GM21381 (cell line): ENCODE results near the gene TGFBRAP1.

Source experiments
- ATAC-seq: cut with Tn5 transposase; IDR thresholded peaks from one replicate; pipeline ENCODE4 v1.9.1; 2021; ENCODE audit warnings: mild to moderate bottlenecking, moderate library complexity; ENCODE audit not compliant: unreplicated experiment

The TGFBRAP1 gene, protein sequence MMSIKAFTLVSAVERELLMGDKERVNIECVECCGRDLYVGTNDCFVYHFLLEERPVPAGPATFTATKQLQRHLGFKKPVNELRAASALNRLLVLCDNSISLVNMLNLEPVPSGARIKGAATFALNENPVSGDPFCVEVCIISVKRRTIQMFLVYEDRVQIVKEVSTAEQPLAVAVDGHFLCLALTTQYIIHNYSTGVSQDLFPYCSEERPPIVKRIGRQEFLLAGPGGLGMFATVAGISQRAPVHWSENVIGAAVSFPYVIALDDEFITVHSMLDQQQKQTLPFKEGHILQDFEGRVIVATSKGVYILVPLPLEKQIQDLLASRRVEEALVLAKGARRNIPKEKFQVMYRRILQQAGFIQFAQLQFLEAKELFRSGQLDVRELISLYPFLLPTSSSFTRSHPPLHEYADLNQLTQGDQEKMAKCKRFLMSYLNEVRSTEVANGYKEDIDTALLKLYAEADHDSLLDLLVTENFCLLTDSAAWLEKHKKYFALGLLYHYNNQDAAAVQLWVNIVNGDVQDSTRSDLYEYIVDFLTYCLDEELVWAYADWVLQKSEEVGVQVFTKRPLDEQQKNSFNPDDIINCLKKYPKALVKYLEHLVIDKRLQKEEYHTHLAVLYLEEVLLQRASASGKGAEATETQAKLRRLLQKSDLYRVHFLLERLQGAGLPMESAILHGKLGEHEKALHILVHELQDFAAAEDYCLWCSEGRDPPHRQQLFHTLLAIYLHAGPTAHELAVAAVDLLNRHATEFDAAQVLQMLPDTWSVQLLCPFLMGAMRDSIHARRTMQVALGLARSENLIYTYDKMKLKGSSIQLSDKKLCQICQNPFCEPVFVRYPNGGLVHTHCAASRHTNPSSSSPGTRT

DNA sequence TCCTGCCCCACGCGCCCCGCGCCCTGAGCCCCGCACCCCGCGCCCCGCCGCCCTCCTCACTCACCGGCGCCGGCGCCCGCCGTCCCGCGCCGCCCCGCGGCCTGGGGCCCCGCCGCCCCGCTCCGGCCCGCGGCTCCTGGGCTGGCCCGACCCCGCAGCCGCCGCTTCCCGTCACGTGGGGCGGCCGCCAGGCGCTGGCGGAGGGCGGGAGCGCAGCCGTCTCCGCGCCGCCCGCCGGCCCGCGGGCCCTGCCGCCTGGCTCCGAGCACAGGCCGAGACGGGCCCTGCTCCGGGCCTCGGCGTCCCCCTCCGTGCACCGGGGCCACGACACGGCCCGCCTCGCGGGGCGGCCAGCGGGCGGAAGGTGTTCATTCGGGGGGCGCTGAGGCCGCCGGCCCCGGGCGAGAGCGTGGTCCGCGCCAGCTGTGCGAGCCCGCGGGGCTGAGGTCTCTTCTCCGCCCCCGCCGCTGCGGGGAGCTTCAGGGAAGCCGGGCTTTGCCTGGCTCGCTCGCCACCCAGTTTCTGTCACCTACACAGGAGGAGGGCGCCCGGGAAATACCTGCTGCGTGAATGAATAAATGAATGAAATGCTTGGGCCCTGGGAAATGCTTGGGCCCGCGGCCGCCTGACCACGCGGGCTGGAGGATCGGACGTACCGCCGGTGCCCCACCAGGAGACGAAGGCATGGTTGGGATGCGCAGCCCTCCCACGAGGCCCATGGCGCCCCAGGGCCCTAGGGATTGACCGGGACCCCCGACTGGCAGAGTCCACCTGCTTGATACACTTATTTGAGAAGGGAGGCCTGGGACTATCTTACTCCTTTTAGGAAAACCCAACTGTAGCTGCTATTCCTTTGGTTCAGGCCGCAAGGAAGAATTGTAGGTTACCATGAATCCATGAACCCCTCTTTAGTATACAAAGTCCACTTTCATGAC lies at the start of gene TGFBRAP1:
Gene TGFBRAP1, minus strand, starts transcription at position 175 of the 935 bp plus-strand sequence. CDS start 21,434 bp downstream, outside the sequence.
- ATAC-seq, result peak; percentile 72

DNA sequence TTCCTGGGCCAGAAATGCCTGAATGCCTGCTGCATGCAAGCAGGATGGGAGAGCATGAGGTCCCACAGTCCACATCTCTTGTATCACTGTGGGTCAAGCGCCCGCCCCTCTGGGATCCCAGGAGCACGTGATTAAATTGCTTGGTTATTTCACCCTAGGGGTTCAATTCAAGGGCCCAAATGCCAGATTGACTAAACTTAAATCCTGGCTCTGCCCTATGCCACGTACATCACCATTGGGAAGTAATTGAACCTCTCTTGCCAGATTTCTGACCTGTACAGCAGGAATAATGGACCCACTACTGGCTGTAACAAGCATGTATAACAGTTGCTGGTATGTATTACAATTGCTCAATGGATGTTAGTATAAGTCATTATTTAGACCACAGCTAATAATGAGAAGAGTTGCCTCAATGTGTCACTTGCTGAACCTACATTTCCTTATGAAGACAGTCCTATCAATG lies 49.4 kb upstream of the TGFBRAP1 start:
- ATAC-seq, result no peak

DNA sequence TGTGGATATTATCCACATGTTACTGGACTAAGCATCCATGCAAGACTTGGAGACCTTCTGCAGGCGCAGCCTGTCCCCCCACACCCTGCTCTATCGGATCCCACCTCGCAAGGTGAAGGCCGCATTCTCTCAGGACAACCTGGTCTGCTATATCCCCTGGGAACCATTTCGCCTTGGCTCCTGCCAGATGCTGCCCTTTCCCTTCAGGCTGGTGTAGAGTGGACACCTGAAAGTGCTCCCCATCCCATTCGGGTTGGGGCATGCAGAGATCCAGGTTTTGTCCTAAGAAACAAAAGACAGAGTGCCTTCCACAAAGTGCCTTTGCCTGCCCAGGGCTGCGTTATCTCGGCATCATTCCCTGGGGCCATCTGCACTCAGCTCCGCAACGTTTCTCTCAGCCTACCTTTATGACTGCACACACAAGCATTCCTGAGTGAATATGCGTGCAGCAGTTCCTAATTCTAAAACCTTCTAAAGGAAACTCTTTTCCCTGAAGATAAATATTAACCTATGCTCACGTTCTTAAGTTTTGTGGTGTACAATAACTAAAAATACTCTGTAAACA lies 48.8 kb upstream of the TGFBRAP1 start:
- no peak for ATAC-seq

DNA sequence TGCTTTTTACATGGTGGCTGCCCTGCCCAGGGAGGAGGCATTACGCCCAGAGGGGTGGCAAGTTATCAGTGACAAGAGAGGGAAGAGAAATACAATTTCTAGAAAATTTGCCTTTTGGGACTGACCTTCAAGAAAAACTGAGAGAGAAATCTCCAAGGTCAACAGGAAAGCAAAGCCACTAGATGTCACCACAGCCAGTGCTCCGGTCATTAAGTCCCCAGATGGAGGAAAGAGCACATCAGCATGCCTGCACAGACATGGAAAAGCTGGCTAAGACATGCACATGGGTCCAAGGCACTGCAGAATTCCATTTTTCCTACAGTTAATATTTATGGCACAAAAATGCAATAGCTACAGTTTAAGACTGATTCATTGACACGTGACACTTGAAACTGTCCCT lies 48.3 kb upstream of the TGFBRAP1 start:
- no peak for ATAC-seq

DNA sequence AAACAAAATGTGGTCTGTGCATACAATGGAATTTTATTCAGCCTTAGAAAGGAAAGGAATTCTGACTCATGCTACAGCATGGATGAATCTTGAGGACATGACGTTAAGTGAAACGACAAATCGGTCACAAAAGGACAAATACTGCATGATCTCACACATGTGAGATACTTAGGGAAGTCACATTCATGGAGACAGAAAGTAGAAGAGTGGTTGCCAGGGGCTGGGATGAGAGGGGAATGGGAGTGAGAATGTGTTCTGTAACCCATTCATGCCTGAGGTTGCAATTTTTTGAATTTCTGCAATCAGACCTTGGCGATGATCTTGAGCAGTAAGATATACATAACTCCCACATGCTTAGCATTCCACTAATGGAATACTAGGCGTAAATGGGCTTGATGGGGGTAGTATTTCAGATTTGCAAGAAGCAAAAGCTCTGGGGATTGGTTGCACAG lies 47.3 kb upstream of the TGFBRAP1 start:
- ATAC-seq, result no peak

DNA sequence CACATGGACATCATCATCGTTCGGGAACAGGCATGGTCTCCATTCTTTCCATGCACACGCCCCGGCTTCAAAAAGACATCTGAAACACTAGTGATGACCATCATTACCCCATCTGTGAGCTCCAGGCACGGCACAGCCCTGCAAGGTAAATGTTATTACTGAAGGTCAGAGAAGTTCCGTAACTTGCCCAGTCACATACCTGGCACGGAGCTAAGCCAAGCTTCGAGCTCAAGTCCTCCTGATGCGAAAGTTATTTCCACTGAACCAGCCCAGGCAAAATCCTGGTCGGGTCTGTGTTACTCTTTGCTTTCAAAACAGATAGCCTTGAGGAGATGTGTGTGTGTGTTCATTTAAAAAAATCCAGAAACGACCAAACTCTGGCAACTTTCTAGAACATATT lies 46.5 kb upstream of the TGFBRAP1 start:
- no peak for ATAC-seq

DNA sequence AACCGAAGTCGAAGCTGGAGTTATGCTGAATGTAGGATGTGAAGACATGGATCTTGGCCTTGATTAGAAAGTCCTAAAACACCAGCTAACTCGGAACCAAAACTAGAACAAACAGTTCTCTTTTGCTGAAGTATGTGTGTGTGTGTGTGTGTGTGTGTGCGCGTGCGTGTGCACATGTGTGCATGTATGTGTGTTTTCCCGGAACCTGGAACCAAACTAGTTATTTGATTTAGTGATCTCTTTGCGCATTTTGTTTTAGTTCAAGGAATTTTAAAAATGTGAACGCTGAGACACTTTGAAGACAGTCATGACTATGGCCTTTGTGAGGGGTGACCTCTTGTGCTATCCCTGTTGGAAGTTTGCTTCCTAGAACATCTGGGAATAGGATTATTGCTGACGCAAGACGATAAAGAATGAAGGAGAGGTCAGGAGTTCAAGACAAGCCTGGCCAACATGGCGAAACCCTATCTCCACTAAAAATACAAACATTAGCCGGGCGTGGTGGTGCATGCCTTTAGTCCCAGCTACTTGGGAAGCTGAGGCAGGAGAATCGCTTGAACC lies 45.5 kb upstream of the TGFBRAP1 start:
- no peak for ATAC-seq

DNA sequence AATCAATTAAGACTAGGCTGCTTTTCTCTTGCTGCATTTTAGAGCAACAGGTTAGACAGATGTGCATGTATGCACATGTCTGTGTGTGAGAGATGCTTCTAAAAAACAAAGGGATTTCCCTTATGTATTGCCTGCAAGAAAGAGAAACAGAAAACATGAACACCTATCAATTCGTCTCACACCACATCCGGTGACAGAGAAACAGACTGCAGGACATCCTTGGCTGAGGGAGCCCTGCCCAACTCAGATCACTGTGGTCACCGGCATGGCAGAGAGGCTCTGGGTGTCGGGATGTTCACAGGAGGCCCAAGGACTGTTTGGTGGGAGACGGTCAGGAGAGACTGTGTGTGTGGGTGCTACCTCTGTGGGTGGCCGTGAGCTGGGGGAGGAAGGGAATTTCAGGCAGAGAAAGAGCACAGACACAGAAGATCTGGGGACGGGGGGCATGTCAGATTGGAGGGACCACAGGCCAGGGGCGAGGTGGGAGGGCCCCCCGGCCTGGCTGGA lies 44.4 kb upstream of the TGFBRAP1 start:
- ATAC-seq, result peak; percentile 76

DNA sequence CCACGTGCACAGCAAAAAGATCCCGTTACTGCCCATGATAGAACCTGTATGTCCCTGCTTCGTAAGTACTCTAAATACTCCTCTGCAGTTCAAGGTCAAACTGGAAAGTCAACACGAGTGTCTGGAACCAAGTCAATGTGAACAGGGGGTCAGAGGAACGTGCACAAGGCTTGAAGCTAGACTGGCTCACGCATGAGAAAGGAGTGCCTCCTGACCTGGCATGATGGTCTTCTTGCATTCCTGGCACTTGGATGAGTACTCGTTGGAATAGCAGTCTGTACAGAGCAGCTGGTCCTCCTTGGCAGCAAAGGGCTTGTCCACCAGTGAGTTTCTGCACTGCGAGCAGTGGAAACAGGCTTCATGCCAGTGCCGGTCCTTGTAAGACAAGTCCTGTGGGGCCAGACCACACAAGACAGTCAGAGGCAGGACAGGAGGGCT lies 43.8 kb upstream of the TGFBRAP1 start:
- no peak for ATAC-seq

DNA sequence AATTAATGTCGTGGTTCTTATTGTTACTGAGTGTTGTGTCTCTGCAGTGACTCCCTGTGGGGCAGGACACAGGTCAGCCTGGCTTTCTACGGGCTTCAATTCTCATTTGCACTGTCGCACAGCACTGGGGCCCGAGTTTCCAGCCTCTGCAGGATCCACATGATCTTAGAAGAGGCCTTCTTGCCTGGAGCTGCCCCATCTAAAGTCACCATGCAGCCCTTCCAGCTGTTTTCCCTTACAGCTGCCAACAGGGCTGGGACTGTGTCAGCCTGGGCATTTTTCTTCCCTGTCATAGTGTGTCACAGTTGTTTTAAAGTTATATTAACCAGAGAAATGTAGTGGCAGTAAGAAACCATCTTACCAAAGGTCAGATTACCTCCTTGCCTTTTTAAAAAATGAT lies 42.3 kb upstream of the TGFBRAP1 start:
- no peak for ATAC-seq

DNA sequence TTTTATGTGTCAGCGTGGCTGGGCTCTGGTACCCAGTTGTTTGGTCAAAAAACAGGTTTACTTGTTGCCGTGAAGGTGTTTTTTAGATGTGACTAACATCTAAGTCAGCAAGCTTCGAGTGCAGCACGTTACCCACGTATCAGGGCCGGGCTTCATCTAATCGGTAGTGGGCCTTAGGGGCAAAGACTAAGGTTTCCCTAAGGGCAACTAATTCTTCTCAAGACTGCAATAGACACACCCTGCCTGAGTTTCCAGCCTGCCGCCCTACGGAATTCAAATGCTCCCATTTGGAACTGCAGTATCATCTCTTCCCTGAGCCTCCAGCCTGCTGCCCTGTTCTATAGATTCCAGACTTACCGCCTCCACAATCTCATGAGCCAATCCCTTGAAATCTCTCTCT lies 41.6 kb upstream of the TGFBRAP1 start:
- no peak for ATAC-seq

DNA sequence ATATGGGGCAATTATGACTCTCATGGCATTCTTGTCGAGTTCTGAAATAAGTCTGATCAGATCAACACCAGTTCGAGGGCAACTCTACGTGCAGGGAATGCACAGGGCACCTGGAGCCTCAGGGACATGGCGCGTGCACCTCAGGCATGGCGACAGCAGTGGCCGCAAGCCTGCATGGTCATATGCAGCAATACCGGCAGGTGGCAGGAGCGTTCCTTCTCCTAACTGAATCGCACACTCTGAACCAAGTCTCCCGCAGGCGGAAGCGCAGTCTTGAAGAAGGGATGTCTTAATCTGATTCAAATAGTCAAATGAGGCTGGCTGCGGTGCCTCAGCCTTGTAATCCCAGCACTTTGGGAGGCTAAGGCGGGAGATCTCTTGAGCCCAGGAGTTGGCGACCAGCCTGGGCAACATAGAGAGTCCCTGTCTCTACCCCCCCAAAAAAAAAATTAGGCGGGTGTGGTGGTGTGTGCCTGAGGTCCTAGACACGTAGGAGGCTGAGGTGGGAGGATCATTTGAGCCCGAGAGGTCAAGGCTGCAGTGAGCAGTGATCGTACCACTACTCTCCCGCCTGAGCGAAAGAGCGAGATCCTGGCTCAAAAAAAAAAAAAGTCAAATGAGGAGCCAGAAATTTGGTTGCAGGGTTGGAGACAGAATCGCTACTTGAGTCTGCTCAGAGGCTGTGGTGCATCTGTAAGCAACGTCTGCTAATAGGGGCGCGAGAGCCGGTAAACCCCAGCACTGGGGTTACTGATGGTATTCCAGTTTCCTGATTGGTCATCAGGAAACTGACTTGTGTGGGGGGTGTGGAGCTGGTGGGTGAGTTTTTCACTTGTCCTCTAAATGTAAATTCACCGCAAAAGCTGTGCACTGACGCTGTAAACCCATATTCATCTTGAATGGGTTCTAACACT lies 40.5 kb upstream of the TGFBRAP1 start:
- ATAC-seq, result peak; percentile 91

DNA sequence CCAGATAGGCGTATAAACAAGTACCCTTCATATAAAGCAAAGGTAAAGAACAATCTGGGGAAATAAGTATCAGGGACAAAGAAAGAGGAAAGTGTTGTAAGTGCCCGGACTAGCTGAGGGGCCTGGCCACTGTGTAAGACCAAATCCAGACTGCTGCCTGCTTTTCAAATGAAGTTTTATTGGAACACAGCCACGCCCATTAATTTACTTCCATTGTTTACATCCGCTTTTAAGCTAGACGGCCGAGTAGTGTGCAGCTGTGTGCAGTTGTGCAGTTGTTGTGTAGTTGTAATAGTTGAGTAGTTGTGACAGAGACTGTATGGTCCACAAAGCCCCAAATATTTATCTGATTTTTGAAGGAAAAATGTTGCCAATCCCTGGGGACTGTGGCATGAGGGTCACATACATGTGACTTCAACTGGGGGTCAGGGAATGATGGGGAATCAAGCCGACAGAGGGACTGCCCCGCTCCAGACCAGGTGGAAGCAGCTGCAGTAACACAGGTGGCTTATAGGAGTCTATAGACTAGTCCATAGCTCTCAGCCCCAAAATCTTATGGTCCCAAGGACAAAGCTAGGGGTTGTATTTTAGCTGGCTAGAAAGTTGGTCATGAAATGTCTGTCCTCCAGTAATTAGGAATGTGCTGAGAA lies 39.3 kb upstream of the TGFBRAP1 start:
- ATAC-seq, result no peak

DNA sequence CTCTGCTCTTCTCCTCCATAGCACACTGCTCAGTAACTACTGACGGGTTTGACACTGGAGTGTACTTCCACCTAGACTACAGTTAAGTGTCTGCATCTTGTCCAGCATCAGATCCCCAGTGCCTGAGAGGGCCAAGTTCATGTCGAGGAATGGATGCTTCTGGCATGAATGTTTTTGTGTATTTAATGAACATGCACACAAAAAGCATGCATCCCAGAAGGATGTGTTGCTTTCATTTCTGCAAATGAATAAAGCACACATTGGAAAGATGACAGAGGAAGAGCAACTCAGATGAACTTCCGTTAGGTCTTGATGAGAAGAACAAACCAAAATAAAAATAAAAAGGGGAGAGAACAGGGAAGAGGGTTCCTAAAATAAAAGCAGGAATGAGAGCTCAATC lies 35.7 kb upstream of the TGFBRAP1 start:
- ATAC-seq, result no peak

DNA sequence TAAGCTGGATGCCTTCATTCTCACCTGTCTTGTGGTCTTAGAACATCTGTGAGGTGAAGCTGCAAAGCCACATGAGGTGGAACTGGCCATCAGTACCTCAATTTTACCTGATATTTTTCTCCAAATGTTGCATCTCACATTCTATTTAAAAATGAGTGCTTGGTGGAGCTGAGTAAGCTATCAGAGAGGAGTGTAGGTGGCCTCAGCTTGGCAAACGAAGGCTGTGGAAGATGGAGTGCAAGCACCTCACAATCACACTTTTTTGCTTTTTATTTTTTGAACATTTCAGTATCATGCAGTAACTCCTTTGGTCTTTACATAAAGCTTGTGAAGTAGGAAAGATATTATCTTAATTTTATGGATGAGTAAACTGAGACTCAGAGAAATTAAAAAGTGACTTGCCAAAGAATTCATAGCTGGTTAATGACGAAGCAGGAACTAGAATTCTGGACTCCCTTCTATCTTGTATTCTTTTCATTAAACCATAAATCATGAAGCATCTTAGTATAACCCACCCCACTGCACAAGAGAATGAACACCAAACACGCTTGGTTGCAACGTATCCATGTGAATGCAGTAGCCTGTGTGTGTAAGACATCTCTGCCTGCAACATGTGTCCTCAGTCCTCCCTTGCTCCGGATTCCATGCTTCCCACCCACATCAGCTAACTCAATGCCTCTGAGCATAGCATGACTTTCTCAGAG lies 35.1 kb upstream of the TGFBRAP1 start:
- ATAC-seq, result no peak

DNA sequence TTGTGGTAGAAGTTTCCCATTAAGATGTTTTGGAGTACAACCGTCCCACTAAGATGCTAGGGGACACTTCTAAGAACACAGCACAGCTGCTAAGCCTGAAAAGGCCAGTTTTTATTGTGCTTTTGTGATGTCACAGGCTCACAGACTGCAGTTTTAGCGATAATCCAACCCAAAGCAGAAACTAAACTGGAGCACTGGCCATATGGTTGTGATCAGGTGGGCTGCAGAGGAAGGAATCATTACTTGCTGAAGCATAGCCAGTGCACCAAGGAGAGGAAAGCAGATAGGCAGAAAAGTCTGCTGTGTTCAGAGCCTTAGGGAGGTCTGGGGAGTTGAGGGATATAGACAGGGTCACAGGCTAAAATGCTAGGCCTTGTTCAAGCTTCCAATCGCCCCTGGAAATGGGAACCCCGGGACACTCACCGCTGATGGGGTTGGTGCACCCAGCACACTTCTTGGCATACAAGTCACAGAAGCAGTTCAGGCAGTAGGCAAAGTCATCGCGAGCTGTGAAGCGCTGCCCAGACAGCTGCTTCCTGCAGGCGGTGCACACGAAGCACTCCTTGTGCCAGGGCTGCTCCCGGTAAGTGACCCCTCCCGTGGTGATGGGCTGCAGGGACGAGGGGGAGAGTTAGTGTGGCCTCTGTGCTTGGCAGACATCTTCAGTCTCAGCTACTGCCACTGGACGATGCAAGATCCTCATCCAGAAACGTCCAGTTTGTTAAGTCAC lies 33.5 kb upstream of the TGFBRAP1 start:
- no peak for ATAC-seq
